NOMO-1 treated with dmso at 0.1 percent for 144 hours (cell line): Measurements from ENCODE around the gene CCDC6.

Experiments used
- DNase-seq: peaks from one replicate; lab custom pipeline; 2025; ENCODE audit not compliant: unreplicated experiment; lab: John Stamatoyannopoulos, UW

Gene CCDC6

GRCh38 chr10:59854571-59854970 lies 51.8 kb downstream of the CCDC6 start:
- DNase-seq = no peak

GRCh38 chr10:59852670-59853069 lies 53.7 kb downstream of the CCDC6 start:
- no peak for DNase-seq

DNA sequence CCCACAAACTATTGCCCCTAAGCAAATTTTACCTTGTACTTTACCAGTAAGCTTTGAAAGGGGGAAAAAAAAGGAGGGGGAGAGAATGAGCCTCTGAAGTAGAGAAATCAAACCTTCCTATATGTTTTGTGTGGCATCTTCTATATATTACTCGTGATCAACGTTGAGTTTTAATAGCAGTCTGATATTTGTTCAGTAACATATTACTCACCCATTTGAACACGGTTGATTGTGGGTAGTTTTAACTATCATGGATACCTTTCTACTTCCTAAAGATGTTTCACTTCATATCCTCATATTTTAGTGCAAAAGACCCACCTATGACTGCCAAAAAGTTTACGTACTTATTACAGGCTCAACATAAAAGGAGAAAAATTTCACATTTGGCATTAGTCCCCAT lies 54.5 kb downstream of the CCDC6 start:
- DNase-seq = no peak

GRCh38 chr10:59847888-59848287 lies 58.5 kb downstream of the CCDC6 start:
- no peak for DNase-seq

GRCh38 chr10:59847326-59847725 lies 59.0 kb downstream of the CCDC6 start:
- DNase-seq = no peak

GRCh38 chr10:59844436-59844835 lies 61.9 kb downstream of the CCDC6 start:
- DNase-seq = no peak

- no peak for DNase-seq
Observed at GRCh38 chr10:59843748-59844147, 62.6 kb downstream of the CCDC6 start.

GRCh38 chr10:59839576-59839975 lies 66.8 kb downstream of the CCDC6 start:
- DNase-seq = peak; percentile 0

DNA sequence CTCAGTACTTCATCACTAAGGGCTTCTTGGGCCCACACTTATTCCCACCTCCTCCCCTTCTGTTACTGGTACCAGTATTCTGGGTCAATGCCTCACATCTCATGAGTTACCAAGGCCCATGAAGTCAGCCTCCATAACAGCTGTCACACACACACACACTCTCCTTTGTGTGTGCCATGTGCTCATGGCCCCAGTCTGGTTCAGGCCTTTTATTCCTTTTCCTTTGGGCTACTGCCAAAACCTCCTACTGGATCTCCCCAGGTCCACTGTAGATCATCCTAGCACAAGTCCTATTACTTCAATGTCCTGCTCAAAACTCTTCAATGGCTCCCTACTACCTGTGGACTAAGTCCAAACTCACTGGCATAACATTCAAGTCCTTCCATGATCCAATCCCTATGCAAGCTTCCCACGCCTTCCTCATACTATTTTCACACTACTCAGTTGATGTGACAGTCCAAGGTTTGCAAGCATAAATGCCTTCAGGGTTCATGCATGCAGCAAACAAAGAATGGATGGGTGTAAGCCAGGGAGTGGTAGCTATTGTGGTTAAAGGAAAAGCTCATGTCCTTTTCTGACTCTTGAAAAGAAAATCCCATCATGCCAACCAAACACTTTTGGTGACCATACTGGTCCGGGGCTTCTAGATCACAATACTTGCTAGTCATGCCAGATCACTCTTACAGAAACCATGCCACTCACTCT lies 68.1 kb downstream of the CCDC6 start:
- DNase-seq = no peak

- DNase-seq = no peak
Observed at GRCh38 chr10:59833810-59834209, 72.5 kb downstream of the CCDC6 start.

DNA sequence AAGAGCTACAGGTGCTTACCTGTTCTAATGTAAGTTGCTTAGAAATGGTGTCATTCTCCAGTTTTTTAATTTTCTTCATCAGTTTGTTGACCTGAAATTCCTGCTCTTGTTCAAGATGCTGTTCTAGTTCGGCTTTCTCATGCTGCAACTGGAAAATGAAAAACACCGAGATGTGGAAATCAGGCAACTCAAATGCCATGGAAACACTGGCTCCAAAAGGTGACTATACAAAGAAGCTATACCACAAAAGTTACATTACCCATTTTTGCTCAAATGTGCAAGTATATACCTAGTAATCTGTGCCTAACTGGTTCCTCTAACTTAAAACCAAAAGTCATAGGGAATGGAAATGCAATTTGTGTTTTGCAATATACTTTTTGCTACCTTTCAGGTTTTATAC lies 73.8 kb downstream of the CCDC6 start:
- no peak for DNase-seq

GRCh38 chr10:59831658-59832503 lies 74.5 kb downstream of the CCDC6 start:
- no peak for DNase-seq

DNA sequence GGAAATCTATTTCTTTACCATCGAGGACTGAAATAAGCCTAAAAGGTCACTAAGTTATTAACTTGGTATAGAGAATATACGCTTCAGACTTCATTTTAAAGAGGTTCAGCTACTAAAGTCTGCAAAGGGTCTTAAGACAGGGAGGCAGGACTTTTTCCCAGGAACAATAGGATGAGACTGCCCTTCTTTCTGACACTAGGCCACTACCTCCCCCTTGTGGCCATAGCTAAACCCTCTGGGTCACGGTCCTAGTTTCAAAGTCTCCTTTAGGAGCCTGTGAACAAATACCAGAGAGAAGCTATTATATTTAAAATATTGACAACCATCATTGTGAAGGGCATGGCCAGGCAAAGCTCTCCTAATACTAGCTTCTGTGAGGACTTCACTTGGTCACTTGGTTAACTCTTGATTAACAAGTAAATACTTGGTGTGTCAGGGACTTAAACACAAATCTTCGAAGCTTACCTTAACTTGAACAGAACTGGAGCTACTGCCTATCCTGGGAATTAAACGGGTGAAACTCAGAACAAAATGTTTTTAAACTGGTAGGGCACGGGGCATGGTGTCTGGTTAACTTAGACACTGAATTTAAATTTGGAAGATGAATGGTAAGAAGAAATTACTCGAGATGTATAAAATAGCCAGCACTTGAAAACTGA lies 75.6 kb downstream of the CCDC6 start:
- DNase-seq = no peak

GRCh38 chr10:59829601-59830000 lies 76.8 kb downstream of the CCDC6 start:
- no peak for DNase-seq

DNA sequence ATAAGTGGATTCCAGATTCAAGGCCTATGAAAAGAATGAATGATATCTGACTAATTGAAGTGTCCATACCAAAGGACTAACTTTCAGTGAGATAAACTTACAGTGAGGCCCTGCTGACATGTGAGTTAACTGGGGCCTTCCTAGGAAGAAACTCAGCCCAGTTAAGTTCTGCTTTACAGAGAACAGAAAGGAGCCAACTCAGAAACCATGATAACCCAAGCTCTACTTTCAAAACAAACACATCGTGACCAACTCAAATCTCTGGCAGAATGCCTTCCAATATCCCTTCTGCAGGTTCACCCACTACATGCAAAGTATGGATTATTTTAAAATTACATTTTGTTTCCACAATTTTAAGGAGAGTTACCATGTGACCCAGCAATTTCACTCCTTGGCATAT lies 77.3 kb downstream of the CCDC6 start:
- DNase-seq = no peak

DNA sequence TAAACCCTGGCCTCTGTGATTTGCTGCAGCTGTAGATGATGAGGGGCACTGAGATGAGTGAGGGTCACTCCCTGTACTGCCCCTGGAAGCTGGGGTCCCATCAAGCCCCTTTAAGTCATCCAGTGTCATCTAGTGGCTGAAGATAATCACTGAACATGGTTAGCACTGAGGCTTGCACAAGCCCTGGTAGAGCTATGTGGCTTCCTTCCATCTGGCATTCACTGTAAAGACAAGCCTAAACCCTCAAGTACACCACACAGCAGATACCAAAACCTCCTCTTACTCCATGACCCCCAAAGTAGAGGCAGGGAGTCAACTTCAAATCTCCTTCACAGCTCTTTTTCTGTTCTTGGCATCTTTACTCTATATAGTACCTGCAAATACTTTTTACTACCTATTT lies 80.4 kb downstream of the CCDC6 start:
- DNase-seq = no peak

GRCh38 chr10:59823751-59824150 lies 82.6 kb downstream of the CCDC6 start:
- no peak for DNase-seq

- DNase-seq = no peak
Observed at GRCh38 chr10:59823111-59823510, 83.2 kb downstream of the CCDC6 start.

DNA sequence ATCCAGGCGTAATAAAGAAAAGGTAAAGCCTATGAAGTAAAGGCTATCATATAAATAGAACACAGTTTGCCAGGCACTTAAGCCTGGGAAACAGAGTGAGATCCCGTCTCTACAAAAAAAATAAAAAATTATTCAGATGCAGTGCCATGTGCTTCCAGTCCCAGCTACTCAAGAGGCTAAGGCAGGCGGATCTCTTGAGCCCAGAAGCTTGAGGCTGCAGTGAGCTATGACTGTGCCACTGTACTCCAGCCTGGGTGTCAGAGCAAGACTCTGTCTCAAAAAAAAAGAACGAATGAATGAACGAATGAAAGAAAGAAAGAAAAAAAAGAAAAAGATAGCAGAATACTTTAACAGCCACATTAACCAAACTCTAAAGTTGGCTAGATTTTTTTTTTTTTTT lies 85.9 kb downstream of the CCDC6 start:
- DNase-seq = no peak

- no peak for DNase-seq
Observed at GRCh38 chr10:59819683-59820082, 86.7 kb downstream of the CCDC6 start.

- DNase-seq = no peak
Observed at GRCh38 chr10:59819265-59819664, 87.1 kb downstream of the CCDC6 start.

DNA sequence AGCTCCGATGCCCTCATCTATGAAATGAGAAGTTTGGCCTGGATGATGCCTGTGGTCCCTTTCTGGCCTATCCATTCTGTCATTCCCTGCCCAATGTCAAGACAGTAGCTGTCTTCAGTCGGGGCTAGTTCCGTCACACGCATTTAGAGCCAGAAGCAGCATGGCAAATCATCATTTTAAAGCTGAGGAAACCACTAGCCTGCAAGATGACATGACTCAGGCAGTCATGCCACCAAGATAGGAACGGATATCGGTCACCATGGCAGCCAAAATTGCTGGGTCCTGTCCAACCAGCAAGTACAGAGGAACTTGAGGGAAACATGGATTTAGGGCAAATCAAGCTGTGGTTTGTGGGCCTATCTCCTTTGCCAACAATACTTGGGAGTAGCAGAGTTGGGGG lies 88.6 kb downstream of the CCDC6 start:
- DNase-seq = no peak
